Keratinocyte (primary cell): Measurements from ENCODE around the gene TMEM144. TPM values are rescaled to one million over a fixed set of nuclear protein-coding genes. Genes with fewer than 3 reads are reported as not detected.

ENCODE experiments used
- DNase-seq: peaks from one replicate; pipeline ENCODE4 v3.0.0-alpha.2; 2011; ENCODE audit warnings: low read depth, missing footprints, low spot score
- FAIRE-seq: peaks from 2 replicates; lab custom pipeline; 2011; peaks lifted over from hg19 to GRCh38; lab: Jason Lieb, UNC
- H2AFZ ChIP-seq: 2 replicates; pipeline ENCODE4 v1.6.0; 2012; ENCODE audit warnings: low read length, control low read depth, inconsistent platforms; ENCODE audit not compliant: control insufficient read depth
- H3K27ac ChIP-seq: 2 replicates; pipeline ENCODE4 v1.5.1; 2011; ENCODE audit warnings: low read length; ENCODE audit not compliant: control insufficient read depth, insufficient read depth
- H3K27me3 ChIP-seq: 3 replicates; pipeline ENCODE4 v1.6.0; 2011; ENCODE audit warnings: low read length; ENCODE audit not compliant: control insufficient read depth, insufficient read depth; ENCODE audit errors: extremely low read depth
- H3K36me3 ChIP-seq, 2 experiments: 2 replicates in 1 of 2; 3 replicates in 1 of 2; pipeline ENCODE4 v1.5.1; 2011; ENCODE audit warnings: low read length in 2 of 2, mild to moderate bottlenecking in 1 of 2; ENCODE audit not compliant: control insufficient read depth in 2 of 2, insufficient read depth in 2 of 2; ENCODE audit errors: extremely low read depth in 1 of 2
- H3K4me1 ChIP-seq: 3 replicates; pipeline ENCODE4 v1.5.1; 2011; ENCODE audit warnings: low read length; ENCODE audit not compliant: control insufficient read depth, insufficient read depth; ENCODE audit errors: extremely low read depth
- H3K4me2 ChIP-seq: 3 replicates; pipeline ENCODE4 v1.6.0; 2011; ENCODE audit warnings: low read depth, low read length; ENCODE audit not compliant: control insufficient read depth, insufficient read depth; ENCODE audit errors: extremely low read depth
- H3K4me3 ChIP-seq, 3 experiments: fragments of 200-600 bp in 1 of 3; sonication (generic) in 1 of 3; 2 replicates in 2 of 3; 3 replicates in 1 of 3; pipeline ENCODE4 v1.5.1; 2011 to 2016; ENCODE audit warnings: low read length in 3 of 3, mild to moderate bottlenecking in 3 of 3, control low read depth in 2 of 3, inconsistent platforms in 1 of 3, low read depth in 1 of 3, mixed read lengths in 1 of 3, mixed run types in 1 of 3, moderate library complexity in 1 of 3; ENCODE audit not compliant: control insufficient read depth in 2 of 3, insufficient read depth in 2 of 3; ENCODE audit errors: extremely low read depth in 1 of 3
- H3K79me2 ChIP-seq: 2 replicates; pipeline ENCODE4 v1.6.0; 2012; ENCODE audit warnings: low read length; ENCODE audit not compliant: control insufficient read depth, insufficient read depth
- H3K9ac ChIP-seq: 3 replicates; pipeline ENCODE4 v1.6.0; 2011; ENCODE audit warnings: low read length; ENCODE audit not compliant: control insufficient read depth, insufficient read depth; ENCODE audit errors: extremely low read depth
- H3K9me1 ChIP-seq: 3 replicates; pipeline ENCODE4 v1.6.0; 2011; ENCODE audit warnings: low read length; ENCODE audit not compliant: control insufficient read depth, insufficient read depth; ENCODE audit errors: extremely low read depth
- H3K9me3 ChIP-seq: 2 replicates; pipeline ENCODE4 v1.5.1; 2012; ENCODE audit warnings: low read depth, low read length; ENCODE audit not compliant: control insufficient read depth
- H4K20me1 ChIP-seq: 3 replicates; pipeline ENCODE4 v1.6.0; 2011; ENCODE audit warnings: low read length; ENCODE audit not compliant: control insufficient read depth, insufficient read depth; ENCODE audit errors: extremely low read depth
- CTCF ChIP-seq, 3 experiments: IDR thresholded peaks in 1 of 3; conservative IDR thresholded peaks in 1 of 3; optimal IDR thresholded peaks in 1 of 3; 2 replicates in 2 of 3; 3 replicates in 1 of 3; pipeline versions ENCODE3 to v1.5.1; 2011; ENCODE audit warnings: low read length in 3 of 3, mild to moderate bottlenecking in 3 of 3, moderate library complexity in 2 of 3, control low read depth in 1 of 3, inconsistent platforms in 1 of 3; ENCODE audit not compliant: insufficient read depth in 2 of 3; ENCODE audit errors: extremely low read depth in 1 of 3
- EZH2 ChIP-seq: IDR thresholded peaks from one replicate; pipeline ENCODE4 v1.6.1; 2012; ENCODE audit warnings: inconsistent platforms, mild to moderate bottlenecking, low read length, moderate library complexity
- dilution Hi-C: fragments of 300-500 bp; cut with MboI; formaldehyde crosslinking; loops from one replicate; pipeline ENCODE4 v1.7.0; 2020; ENCODE audit warnings: low sequenced_read_pairs; ENCODE audit not compliant: extremely low pct_ligation_motif_present
- polyA plus RNA-seq, 5 experiments: library from polyadenylated mRNA; depleted of rRNA in 3 of 5; stranded (reverse) in 3 of 5; stranded (forward) in 1 of 5; unstranded in 1 of 5; fragments of >200 nt; gene quantifications; 1 replicate in 1 of 5; 2 replicates in 3 of 5; 3 replicates in 1 of 5; pipeline versions ENCODE4 v1.2.1 to v1.2.3, GENCODE V29; 2011 to 2012; ENCODE audit warnings: missing spikeins in 2 of 5, low read depth in 1 of 5, low replicate concordance in 1 of 5

The TMEM144 gene
- polyA plus RNA-seq, 1 donor (not counting 4 experiments of a cell fraction or from before 2014, with no cell fraction given) = 3.3 TPM

GRCh38 chr4:158193171-158193749 is 17.0 kb upstream of the TMEM144 start:
- no peak for DNase-seq
- no peak overlapping the region for H3K9ac ChIP-seq
- no peaks in the 10 kb centered on the region for H3K79me2 ChIP-seq
- FAIRE-seq = peak; percentile 78
- dilution Hi-C loops = loop anchor here (25.0 kb wide), 1 partner anchor 181 kb away; no protein-coding TSS in a partner anchor
- no peak overlapping the region for H3K27ac ChIP-seq
- H3K4me2 ChIP-seq = no peak overlapping the region
- no peak overlapping the region for H3K4me3 ChIP-seq
- no peaks in the 10 kb centered on the region for H4K20me1 ChIP-seq
- no peaks in the 10 kb centered on the region for H3K27me3 ChIP-seq
- TF ChIP-seq EZH2 (no peak), CTCF (optimal IDR thresholded peaks at IDR 0.05 in 1 of 3, IDR thresholded peaks at IDR 0.05 in 1 of 3, conservative IDR thresholded peaks at IDR 0.05 in 1 of 3; ENCODE audit: extremely low read depth in 1 of 3, insufficient read depth in 2 of 3, low read length in 3 of 3) (peak; percentile 27 to 55 (median 42))
- no peak overlapping the region for H2AFZ ChIP-seq
- H3K4me1 ChIP-seq = no peaks in the 10 kb centered on the region
- no peaks in the 10 kb centered on the region for H3K9me1 ChIP-seq
- no peaks in the 10 kb centered on the region for H3K36me3 ChIP-seq
- no peaks in the 10 kb centered on the region for H3K9me3 ChIP-seq

GRCh38 chr4:158195297-158195696 is 15.0 kb upstream of the TMEM144 start:
- no peak for TF ChIP-seq CTCF (optimal IDR thresholded peaks at IDR 0.05 in 1 of 3, IDR thresholded peaks at IDR 0.05 in 1 of 3, conservative IDR thresholded peaks at IDR 0.05 in 1 of 3; ENCODE audit: extremely low read depth in 1 of 3, insufficient read depth in 2 of 3, low read length in 3 of 3)
- no peak for TF ChIP-seq EZH2
- no peaks in the 10 kb centered on the region for H3K27me3 ChIP-seq

More at GRCh38 chr4:158195297-158195696, 15.0 kb upstream of the TMEM144 start:
- Histone ChIP-seq H3K4me1 (no peaks in the 10 kb centered on the region), H4K20me1 (no peaks in the 10 kb centered on the region), H3K9me3 (no peaks in the 10 kb centered on the region), H3K9ac (no peak overlapping the region), H3K36me3 (no peaks in the 10 kb centered on the region), H3K79me2 (no peaks in the 10 kb centered on the region), H3K9me1 (no peaks in the 10 kb centered on the region), H2AFZ (no peak overlapping the region), H3K27ac (no peak overlapping the region), H3K4me2 (no peak overlapping the region), H3K4me3 (no peak overlapping the region)
- dilution Hi-C loops = loop anchor here (25.0 kb wide), 1 partner anchor 183 kb away; no protein-coding TSS in a partner anchor
- no peak for DNase-seq
- FAIRE-seq = no peak
